HG02571 (cell line): ENCODE results near the gene RBFA.
"Not testable (repeated sequence)": the region's sequence is repeated elsewhere in the genome, so short reads cannot be mapped to it uniquely, and the experiment has no call there.

Experiments used
- ATAC-seq: cut with Tn5 transposase; IDR thresholded peaks from one replicate; pipeline ENCODE4 v1.9.1; 2021; ENCODE audit warnings: mild to moderate bottlenecking, moderate library complexity; ENCODE audit not compliant: unreplicated experiment

RBFA gene, protein sequence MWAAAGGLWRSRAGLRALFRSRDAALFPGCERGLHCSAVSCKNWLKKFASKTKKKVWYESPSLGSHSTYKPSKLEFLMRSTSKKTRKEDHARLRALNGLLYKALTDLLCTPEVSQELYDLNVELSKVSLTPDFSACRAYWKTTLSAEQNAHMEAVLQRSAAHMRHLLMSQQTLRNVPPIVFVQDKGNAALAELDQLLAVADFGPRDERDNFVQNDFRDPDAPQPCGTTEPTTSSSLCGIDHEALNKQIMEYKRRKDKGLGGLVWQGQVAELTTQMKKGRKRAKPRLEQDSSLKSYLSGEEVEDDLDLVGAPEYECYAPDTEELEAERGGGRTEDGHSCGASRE

DNA sequence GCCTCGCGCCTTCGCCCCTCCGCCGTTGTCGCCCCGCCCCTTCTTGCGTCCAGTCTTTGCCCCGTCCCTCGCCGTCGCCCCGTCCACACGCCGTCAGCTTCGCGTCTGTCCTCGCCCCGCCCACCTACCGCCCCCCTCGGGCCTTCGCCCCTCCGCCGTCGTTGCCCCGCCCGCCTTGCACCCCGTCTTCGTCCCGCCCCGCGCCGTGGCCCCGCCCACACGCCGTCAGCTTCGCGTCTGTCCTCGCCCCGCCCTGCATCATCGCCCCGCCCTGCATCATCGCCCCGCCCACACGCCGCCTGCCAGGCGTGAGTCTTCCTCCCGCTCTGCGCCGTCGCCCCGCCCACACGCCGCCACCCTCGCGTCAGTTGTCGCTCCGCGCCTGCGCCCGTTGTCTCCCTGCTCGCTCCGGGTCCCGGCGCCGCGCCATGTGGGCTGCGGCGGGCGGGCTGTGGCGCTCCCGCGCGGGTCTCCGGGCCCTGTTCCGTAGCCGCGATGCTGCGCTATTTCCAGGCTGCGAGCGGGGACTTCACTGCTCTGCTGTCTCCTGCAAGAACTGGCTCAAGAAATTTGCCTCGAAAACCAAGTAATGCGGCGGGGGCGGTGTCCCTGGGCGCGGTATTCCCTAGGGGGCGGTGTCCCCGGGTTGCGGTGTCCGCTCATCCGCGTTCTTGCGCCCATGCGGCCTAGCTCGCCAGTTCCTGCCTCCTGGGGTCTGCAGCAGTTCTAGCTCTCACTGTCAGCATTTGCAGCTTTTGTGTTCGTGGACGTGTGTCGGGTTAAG lies at the start of gene RBFA:
Gene RBFA, plus strand, starts transcription at position 367 of the 784 bp plus-strand sequence. Its CDS starts 62 bp downstream, at position 429.
- ATAC-seq: peak; percentile 71

DNA sequence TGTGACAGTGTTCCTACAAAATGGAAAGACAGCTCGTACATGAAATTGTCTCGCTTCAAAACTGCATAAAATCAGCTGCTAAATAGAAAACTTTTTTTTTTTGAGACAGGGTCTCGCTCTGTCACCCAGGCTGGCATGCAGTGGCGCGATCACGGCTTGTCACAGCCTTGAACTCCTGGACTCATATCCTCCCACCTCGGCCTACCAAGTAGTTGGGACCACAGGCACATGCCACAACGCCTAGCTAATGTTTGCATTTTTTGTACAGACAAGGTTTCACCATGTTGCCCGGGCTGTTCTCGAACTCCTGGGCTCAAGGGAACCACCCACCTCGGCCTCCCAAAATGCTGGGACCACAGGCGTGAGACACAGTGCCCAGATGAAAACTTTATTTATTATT lies 49.1 kb upstream of the RBFA start:
- no peak for ATAC-seq

DNA sequence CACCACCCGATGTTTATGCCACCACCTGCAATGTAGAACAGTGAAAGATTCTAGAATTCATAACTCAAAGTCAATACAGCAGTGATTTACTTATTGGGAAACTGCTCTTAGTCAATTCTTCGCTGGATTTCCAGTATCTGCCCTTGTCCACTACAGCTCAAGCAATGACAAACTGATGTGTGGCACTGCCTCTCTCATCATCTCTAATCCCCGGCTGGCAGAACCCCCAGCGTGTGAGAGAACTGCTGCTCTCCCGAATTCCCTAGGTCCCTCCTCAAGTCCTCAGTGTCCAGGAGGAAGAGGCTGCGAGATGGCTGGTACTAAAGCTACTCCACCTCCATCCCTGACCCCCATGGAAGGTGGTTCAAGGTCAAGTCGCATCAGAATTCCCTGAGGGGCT lies 47.5 kb upstream of the RBFA start:
- ATAC-seq: no peak

DNA sequence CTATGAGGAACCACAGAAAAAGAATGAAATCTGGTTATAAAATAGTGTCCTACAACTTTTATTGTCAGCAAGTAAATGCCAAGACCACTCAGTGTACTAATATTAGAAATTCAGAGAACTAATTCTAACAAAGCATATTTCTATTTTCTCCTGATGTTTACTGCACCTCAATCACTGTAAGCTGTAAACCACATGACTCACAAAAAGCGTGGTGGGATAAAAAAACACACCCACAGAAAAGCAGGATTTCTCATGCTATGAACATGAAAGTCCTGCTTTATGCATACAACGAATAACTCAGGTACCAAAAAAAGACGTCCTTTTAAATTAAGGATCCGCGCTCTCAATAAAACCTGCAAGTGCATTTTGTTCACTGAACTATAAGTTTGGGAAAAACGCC lies 46.7 kb upstream of the RBFA start:
- ATAC-seq: no peak

DNA sequence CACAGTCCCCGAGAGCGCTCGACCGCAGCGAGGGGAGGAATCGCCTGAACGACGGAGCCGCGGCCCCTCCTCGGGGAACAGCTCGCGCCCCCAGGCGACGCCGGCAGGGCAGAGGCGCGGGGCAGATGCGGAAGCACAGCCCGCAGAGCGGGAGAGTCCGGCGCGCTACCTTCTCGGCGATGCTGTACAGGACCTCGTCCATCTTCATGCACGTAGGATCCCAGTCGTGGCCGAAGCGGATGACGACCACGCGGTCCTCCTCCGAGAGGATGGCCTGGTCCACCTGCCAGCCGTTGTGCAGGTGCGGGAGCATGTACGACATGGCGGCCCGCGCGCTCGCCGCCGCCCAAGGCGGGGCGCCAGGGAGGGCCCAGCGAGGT lies 46.2 kb upstream of the RBFA start:
- ATAC-seq: peak; percentile 63

DNA sequence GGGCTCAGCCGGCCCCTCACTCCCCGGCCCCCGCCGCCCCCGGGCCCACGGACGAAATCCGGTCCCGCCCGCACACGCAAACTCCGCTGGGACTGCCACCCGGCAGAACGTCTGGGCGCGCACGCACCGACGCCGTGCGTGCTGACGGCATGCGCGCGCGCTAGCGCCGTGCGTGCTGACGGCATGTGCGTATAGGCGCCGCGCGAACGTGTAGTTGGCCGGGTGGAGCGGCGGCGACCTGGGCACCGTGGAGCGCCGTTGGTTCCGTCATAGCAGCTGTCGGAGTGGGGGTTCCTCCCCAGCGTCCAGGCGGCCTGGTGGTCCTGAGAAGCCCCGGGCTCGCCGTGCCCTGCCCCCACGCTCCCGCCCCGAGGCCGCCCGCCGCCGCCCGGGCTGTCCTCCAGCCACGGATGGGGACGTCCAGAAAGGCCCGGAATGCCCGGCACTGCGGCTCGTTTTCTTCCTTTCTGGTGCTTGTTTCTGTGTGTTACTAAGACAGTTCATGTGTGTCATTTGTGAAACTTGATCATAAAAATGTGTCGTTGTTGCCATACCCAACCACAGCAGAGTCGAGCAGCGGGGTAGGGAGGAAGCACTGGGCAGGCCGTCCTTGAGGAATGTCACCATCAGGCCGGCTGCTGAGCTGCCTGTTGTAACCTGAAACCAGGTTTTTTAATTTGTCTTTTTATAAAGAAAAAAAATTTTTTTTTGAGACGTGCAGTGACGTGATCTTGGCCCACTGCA lies 45.6 kb upstream of the RBFA start, which contains the start of gene TXNL4A:
Gene TXNL4A, minus strand, starts transcription at position 113 of the 744 bp plus-strand sequence. CDS start 171 bp downstream, outside the sequence.
- peak; percentile 98 for ATAC-seq

DNA sequence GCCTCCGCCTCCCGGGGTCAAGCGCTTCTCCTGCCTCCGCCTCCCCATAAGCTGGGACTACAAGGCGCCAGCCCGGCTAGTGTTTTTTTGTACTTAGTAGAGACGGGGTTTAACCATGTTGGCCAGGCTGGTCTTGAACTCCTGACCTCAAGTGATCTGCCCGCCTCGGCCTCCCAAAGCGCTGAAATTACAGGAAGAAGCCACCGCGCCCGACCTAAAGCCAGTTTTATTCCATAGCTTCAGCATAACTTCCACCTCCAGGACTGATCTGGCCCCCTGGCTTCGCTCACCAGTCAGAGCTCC lies 45.1 kb upstream of the RBFA start:
- ATAC-seq: no peak

DNA sequence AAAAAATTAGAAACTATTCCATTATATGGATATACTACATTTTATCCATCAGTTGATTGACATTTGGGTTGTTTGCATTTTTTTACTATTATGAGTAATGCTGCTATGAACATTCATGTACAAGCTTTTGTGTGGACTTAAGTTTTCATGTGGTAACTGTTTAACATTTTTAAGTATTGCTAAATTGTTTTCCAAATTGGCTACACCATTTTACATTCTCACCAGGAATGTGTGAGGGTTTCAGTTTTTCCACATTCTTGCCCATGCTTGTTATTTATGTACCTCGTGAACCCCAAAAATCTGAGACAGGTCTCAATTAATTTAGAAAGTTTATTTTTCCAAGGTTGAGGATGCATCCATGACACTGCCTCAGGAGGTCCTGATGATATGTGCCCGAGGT lies 42.7 kb upstream of the RBFA start:
- no peak for ATAC-seq

DNA sequence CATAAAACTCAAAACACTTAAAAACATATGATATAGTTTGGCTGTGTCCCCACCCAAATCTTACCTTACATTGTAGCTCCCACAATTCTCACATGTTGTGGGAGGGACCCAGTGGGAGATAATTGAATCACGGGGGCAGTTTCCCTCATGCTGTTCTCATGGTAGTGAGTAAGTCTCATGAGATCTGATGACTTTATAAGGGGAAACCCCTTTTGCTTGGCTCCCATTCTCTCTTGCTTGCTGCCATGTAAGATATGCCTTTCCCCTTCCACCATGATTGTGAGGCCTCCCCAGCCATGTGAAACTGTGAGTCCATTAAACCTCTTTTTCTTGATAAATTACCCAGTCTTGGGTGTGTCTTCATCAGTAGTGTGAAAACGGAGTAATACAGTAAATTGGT lies 34.5 kb upstream of the RBFA start:
- ATAC-seq: not testable (repeated sequence)

DNA sequence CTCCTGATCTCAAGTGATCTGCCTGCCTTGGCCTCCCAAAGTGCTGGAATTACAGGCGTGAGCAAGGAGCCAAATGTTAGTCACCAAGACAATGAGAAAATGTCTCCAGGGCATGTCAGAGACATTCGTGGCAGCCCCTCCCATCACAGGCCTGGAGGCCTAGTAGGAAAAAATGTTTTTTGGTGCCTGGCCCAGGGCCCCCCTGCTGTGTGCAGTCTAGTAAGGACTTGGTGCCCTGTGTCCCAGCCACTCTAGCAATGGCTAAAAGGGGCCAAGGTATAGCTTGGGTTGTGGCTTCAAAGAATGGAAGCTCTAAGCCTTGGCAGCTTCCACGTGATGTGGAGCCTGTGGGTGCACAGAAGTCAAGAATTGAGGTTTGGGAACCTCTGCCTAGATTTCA lies 33.4 kb upstream of the RBFA start:
- ATAC-seq: no peak

DNA sequence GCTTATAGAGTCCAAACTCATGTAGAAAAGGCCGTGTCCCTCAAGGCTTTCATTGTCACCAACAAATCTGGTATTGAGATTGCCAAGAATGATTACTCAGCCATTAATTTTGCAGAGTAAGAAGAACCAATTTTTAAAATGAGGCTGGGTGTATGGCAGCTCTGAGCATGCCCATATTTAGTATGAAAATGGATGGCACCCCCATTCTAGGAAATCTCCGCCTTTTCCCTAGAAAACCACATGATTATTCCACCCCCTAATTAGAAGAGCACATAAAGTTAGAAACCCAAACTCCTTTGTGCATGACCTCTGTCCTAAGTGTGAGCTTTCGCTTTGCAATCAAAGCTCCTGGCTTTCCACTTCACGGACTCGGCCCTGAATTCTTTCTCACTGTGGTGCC lies 31.8 kb upstream of the RBFA start:
- ATAC-seq: no peak

DNA sequence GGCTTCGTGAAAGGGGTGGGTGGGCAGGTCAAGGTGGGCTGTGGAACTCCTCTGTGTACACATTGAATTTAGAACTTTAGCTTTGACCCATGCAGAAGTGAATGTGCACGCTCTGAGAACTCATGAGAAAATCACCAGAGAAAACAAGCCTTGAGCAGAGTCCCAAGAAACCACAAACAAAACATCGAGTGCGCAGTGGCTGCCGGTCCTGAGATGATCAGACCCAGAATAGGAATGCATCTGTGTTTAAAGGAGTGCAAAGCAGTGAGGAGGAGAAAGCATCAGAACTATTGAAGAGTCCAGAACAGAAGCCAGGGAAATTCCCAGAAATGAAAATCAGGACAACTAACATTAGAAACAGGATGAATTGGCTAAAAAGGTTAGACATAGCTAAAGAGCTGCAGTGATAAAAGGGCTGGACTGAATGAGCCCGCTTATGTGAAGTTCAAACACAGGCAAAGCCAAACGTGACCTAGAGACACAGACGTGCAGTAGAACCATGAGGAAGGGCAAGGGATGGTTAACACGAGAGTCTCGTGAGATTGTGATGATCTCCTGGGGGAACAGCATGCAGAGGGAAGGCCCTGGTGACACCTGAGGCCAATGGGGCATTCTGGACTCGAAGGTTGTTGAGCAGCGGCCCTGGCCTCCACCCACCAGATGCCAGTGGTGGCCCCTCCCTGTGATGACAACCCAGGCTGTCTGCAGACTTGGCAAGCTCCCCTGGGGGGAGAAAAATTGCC lies 29.5 kb upstream of the RBFA start:
- ATAC-seq: no peak

DNA sequence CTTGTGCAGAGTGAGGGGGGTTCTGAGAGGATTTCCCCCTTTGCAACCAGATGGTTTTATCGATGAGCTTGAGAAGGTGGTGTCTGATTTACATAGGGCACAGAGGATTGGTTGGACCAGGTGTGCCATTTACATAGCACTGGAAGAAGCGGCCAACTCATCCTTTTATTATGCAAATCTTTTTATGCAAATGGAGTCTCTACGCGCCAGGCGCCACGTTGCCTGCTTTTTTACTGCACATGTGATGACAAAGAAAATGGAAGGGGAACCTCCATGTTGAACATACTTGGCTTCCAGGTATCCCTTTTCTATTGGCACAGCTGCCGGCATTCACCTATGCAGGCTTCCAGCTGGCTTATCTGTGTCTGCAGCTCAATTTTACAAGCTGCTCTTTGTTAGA lies 27.5 kb upstream of the RBFA start:
- ATAC-seq: no peak

DNA sequence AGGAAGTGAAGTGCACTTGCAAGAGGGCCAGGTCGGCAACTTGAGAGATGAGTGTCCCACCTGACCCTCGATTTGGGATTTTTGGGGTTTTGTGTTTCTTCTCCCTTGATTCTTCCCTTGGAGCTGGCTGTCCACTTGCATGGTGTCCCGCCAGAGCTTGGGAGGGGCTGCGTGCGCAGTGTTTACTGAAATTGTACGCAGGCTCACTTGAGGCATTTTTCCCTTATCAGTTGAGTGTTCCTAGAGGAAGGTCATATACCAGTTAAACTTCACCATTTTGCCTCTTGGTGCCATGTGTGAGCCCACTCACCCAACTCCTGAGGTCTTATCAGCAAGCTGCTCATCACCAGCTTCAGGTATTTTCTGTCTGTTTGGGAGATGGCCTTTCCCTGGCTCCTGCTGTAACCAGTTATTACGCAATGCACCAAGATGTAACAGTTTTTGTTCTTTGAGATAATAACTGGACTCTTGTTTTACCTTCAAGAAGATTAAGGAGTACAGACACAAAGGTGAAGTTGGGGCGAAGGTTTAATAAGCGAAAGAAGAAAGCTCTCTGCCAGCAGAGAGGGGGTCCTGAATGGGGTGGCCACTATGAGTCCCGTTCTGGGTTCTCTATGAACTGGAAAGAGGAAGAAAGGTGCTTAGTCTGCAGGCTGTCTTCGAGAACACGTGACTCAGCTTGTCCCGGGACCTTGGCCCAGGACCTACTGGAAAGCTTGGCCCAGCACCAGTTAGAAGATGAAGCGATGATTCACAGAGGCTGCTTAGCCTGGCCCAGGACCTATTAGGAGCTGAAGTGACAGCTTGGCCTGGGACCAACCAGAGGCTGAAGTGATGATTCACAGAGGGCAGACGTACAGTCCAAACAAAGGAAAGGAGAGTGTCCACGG lies 24.3 kb upstream of the RBFA start:
- ATAC-seq: no peak

DNA sequence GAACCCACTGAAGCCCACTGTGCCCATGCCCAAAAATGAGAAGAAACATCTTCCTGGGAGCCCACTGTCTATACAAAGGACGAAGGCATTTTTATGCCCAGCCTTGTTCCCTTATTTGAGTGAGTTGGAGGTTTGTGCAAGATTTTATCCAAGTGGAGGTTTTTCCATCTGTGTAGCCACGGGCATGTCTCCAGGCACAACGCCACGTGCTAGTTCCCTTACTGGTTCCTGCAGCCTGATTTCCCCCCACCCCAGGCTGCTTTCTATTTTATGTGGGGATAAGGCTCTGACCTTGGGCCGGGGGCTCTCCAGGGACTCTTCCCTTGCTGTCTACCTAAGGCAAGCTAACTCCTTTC lies 23.7 kb upstream of the RBFA start:
- no peak for ATAC-seq

DNA sequence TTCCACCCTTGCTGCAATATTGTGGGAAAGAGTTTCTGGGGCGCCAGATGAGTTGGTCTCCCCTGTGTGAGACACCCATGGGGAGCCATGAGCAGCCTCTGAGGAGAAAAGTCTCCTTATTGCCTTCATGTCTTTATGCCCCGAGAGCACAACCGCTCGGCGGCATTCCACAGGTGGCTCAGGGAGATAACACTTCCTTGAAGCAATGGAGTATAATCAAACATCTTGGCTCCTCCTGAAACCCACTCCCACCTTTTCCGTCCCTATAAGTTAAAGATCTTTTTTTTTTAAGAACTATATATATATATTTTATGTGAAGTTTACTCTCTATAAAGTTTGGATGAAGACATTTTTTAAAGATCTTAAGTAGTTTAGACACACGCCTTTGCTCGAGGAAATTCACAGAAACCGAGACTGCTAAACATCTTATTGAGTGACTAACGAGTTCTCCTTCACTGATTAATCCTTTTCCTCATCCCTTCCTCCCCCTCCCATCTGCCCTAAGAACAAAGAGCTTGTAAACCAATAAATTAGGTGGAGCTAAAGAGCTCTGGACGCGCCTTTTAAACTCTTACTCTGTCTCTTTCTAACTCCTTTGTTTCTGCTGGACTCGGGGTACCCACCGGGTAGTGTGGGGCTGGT lies 22.6 kb upstream of the RBFA start:
- ATAC-seq: not testable (repeated sequence)

DNA sequence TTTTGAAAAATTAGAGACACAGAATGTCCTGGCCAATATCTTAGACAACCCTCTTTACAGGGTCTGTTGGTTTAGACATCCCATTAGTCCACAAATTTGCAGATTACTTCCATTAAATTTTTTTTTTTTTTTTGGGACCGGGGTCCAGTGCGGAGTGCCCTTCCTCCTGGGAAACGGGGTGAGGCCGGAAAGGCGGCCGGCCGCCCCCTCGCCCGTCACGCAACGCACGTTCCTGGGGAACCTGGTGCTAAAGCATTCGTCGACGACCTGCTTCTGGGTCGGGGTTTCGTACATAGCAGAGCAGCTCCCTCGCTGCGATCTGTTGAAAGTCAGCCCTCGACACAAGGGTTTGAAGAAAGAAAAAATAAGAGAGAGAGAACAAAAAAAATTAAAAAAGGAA lies 21.5 kb upstream of the RBFA start:
- no peak for ATAC-seq

DNA sequence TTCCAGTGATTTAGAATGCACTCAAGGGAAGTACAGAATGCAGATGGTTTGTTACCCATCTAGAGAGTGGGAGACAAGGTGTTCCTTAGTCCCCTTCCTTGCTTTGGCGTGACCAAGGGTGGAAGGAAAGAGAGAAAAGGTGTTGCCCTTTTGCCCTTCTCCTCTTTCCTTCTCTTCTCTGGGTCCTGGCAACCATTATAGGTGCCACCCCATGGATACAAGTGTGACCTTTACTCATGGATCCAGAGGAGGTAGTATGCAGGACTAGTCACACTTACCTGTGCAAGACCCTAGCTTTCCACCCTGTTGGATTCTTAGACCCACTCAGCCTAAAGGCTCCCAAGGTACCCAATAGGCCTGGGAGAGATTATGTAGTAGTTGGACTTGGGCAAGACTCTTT lies 11.6 kb upstream of the RBFA start:
- ATAC-seq: no peak

DNA sequence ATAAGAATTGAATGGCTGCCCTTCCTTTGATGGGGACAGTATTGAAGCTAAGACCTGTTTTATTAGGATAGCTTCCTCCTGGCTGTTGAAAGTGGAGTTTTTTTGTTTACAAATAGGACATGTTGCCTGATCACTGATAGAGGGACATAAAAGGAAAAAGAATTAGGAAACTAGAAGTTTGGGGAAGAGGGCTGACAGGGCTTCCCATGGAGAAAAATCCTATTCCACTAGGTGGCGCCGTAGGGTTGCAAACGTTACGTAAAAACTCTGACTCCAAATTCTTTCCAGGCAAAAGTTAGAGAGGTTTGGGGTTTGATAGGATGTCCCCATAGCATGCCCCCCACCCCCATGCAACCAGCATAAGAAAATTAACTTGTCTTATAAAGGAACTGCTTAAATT lies 11.1 kb upstream of the RBFA start:
- ATAC-seq: no peak

DNA sequence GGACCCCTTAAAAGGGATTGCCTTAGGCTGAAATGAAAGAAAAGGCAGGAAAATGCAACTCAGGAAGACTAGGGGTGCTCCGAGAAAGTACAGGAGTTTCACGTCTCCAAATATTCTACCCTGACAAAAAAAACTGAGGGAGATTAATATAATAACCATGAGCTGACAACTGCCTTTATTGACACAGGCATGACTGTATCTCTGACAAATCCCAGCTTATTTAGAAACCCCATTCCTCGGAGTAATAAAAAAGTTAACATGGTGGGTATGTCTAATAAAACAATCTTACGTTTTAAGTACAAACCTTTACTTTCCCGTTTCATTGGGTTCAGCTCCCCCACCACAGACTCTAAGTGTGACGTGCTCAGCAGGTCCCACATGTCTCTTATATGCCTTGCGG lies 7.9 kb upstream of the RBFA start:
- no peak for ATAC-seq
